ENCODE results near the gene HSH2D. TPM values are rescaled to one million over a fixed set of nuclear protein-coding genes. Genes with fewer than 3 reads are reported as not detected.
A peak's percentile ranks its signal among the peaks of the same experiment; 100 is the strongest.

The HSH2D gene
- total and polyA plus RNA-seq, 10 of the 15 experiments (the other 5 are each of a cell fraction or from before 2014, with no cell fraction given): 22.0 to 145 (median 89.3) TPM

DNA sequence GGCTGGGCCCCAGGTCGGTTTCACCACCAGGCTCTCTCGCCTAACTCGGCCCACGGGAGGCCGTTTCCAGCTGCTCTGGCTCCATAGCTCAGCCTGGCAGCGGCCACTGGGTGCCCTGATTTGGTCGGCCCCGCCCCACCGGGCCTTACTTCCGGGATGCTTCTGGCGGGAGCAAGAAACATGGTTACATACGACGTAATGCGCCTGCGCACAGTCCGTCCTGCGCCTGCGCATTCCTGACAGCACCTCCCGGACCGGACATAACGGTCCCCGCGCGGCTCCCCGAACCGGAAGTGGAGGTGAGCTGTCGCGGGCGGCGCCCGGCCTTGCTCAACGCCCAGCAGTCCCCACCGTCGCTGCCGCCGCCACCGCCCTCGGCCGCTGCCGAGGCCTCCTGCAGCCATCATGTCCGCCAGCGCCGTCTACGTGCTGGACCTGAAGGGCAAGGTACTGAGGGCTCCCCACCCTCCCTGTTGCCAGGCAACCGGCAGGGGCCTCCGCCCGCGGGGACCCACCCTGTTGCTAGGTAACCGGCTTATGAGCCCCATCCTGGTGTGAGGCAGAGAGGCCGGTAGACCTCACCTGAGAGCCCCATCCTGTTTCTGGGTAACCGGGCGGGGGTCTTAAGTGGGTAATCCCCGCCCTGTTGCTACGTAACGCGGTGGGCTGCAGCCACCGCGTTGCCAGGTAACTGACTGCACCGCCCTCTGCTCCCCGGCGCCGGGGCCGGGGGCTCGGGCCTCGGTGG, 54.3 kb downstream of the HSH2D start, which contains the start of gene AP1M1 (continued):
- TF ChIP-seq, protein P1, sequence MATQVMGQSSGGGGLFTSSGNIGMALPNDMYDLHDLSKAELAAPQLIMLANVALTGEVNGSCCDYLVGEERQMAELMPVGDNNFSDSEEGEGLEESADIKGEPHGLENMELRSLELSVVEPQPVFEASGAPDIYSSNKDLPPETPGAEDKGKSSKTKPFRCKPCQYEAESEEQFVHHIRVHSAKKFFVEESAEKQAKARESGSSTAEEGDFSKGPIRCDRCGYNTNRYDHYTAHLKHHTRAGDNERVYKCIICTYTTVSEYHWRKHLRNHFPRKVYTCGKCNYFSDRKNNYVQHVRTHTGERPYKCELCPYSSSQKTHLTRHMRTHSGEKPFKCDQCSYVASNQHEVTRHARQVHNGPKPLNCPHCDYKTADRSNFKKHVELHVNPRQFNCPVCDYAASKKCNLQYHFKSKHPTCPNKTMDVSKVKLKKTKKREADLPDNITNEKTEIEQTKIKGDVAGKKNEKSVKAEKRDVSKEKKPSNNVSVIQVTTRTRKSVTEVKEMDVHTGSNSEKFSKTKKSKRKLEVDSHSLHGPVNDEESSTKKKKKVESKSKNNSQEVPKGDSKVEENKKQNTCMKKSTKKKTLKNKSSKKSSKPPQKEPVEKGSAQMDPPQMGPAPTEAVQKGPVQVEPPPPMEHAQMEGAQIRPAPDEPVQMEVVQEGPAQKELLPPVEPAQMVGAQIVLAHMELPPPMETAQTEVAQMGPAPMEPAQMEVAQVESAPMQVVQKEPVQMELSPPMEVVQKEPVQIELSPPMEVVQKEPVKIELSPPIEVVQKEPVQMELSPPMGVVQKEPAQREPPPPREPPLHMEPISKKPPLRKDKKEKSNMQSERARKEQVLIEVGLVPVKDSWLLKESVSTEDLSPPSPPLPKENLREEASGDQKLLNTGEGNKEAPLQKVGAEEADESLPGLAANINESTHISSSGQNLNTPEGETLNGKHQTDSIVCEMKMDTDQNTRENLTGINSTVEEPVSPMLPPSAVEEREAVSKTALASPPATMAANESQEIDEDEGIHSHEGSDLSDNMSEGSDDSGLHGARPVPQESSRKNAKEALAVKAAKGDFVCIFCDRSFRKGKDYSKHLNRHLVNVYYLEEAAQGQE (IDR thresholded peaks at IDR 0.05; ENCODE audit: low read depth, low read length): no peak
- TF ChIP-seq GATAD2B (conservative IDR thresholded peaks at IDR 0.05; ENCODE audit: low read depth) (peak; percentile 90), NR2C1 (IDR thresholded peaks at IDR 0.05) (peak; percentile 74), LARP7 (IDR thresholded peaks at IDR 0.05) (peak; percentile 62; the same call in 1 of the 2 replicates), BMI1 (IDR thresholded peaks at IDR 0.05; ENCODE audit: borderline replicate concordance) (peak; percentile 95), POLR2AphosphoS5 (IDR thresholded peaks at IDR 0.05; ENCODE audit: low read length) (peak; percentile 64; the same call in 1 of the 2 replicates), SP1 (IDR thresholded peaks at IDR 0.05; ENCODE audit: low read depth, low read length) (peak; percentile 55)
- TF ChIP-seq, protein P2, sequence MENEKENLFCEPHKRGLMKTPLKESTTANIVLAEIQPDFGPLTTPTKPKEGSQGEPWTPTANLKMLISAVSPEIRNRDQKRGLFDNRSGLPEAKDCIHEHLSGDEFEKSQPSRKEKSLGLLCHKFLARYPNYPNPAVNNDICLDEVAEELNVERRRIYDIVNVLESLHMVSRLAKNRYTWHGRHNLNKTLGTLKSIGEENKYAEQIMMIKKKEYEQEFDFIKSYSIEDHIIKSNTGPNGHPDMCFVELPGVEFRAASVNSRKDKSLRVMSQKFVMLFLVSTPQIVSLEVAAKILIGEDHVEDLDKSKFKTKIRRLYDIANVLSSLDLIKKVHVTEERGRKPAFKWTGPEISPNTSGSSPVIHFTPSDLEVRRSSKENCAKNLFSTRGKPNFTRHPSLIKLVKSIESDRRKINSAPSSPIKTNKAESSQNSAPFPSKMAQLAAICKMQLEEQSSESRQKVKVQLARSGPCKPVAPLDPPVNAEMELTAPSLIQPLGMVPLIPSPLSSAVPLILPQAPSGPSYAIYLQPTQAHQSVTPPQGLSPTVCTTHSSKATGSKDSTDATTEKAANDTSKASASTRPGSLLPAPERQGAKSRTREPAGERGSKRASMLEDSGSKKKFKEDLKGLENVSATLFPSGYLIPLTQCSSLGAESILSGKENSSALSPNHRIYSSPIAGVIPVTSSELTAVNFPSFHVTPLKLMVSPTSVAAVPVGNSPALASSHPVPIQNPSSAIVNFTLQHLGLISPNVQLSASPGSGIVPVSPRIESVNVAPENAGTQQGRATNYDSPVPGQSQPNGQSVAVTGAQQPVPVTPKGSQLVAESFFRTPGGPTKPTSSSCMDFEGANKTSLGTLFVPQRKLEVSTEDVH (IDR thresholded peaks at IDR 0.05; ENCODE audit: low read depth, partially characterized antibody): peak; percentile 80
- TF ChIP-seq, protein P3, sequence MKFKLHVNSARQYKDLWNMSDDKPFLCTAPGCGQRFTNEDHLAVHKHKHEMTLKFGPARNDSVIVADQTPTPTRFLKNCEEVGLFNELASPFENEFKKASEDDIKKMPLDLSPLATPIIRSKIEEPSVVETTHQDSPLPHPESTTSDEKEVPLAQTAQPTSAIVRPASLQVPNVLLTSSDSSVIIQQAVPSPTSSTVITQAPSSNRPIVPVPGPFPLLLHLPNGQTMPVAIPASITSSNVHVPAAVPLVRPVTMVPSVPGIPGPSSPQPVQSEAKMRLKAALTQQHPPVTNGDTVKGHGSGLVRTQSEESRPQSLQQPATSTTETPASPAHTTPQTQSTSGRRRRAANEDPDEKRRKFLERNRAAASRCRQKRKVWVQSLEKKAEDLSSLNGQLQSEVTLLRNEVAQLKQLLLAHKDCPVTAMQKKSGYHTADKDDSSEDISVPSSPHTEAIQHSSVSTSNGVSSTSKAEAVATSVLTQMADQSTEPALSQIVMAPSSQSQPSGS (IDR thresholded peaks at IDR 0.05; ENCODE audit: low read length): no peak
- TF ChIP-seq, protein P4, sequence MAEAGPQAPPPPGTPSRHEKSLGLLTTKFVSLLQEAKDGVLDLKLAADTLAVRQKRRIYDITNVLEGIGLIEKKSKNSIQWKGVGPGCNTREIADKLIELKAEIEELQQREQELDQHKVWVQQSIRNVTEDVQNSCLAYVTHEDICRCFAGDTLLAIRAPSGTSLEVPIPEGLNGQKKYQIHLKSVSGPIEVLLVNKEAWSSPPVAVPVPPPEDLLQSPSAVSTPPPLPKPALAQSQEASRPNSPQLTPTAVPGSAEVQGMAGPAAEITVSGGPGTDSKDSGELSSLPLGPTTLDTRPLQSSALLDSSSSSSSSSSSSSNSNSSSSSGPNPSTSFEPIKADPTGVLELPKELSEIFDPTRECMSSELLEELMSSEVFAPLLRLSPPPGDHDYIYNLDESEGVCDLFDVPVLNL (IDR thresholded peaks at IDR 0.05; ENCODE audit: low read depth, low read length): 0 out of 2 replicates have a peak, but pooled peaks have one; percentile 34
- TF ChIP-seq, protein P5, sequence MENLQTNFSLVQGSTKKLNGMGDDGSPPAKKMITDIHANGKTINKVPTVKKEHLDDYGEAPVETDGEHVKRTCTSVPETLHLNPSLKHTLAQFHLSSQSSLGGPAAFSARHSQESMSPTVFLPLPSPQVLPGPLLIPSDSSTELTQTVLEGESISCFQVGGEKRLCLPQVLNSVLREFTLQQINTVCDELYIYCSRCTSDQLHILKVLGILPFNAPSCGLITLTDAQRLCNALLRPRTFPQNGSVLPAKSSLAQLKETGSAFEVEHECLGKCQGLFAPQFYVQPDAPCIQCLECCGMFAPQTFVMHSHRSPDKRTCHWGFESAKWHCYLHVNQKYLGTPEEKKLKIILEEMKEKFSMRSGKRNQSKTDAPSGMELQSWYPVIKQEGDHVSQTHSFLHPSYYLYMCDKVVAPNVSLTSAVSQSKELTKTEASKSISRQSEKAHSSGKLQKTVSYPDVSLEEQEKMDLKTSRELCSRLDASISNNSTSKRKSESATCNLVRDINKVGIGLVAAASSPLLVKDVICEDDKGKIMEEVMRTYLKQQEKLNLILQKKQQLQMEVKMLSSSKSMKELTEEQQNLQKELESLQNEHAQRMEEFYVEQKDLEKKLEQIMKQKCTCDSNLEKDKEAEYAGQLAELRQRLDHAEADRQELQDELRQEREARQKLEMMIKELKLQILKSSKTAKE (IDR thresholded peaks at IDR 0.05; ENCODE audit: low read depth, poor library complexity, severe bottlenecking): no peak
- TF ChIP-seq, protein P6, sequence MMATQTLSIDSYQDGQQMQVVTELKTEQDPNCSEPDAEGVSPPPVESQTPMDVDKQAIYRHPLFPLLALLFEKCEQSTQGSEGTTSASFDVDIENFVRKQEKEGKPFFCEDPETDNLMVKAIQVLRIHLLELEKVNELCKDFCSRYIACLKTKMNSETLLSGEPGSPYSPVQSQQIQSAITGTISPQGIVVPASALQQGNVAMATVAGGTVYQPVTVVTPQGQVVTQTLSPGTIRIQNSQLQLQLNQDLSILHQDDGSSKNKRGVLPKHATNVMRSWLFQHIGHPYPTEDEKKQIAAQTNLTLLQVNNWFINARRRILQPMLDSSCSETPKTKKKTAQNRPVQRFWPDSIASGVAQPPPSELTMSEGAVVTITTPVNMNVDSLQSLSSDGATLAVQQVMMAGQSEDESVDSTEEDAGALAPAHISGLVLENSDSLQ (IDR thresholded peaks at IDR 0.05): 0 out of 2 replicates have a peak, but pooled peaks have one; percentile 14
